ENCODE measurements around the gene BIRC6.

DNA sequence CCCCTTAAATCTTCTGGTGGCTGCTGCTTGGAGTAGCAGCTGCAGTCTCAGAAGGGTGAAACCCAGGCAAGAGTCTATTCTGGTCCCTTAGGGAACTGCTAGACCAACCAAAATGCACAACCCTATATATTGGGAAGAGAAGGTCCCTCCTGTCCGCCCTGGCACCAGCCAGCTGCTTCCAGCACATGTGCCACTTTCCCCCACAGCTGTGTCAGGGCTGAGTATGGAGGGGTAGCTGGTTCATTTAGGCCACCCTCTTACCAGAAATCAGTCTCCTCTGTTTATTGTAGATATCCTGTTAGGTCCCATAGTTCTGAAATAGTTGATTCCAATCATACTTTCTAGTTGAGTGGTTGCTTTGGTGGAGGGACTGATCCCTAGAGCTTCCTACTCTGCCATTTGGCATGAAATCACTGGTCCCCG lies 68.9 kb downstream of the BIRC6 start:
- TF ChIP-seq POLR2A (IDR thresholded peaks at IDR 0.05): no peak
- no peak for TF ChIP-seq CTCF (IDR thresholded peaks at IDR 0.05)

All from adrenal gland (tissue), 5 donors.